MV-4-11 (cell line): ENCODE results near the gene CXCL14.

Source experiments
- DNase-seq: peaks from one replicate; lab custom pipeline; 2025; lab: John Stamatoyannopoulos, UW

CXCL14 gene

DNA sequence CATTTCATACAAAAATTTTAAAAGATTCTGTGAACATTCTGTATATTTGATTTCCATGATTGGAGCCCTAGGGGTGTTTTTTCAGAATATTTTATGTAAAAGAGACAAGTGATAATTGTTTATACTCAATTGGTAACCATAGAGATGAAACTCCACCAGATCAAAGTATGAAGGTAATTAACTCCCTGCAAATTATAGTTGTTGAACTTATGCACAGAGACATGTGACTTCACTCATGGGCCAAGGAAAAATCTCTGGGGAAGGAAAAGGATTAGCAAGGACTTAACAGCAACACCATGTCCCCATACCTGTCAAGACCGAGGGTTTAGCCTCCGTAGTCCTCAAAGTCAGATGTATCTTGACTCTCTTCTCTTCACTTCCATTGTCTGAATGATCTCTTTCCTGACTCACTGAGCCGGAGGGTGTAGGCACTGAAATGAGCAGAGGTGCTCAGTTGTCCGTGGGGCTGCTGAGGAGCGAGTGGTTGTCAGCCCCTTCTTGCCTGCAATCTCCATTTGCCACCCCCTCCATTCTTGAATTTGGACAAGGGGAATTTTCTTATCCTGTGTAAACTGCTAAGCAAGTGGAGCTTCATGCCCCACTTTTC lies 17.5 kb upstream of the CXCL14 start:
- no peak for DNase-seq

DNA sequence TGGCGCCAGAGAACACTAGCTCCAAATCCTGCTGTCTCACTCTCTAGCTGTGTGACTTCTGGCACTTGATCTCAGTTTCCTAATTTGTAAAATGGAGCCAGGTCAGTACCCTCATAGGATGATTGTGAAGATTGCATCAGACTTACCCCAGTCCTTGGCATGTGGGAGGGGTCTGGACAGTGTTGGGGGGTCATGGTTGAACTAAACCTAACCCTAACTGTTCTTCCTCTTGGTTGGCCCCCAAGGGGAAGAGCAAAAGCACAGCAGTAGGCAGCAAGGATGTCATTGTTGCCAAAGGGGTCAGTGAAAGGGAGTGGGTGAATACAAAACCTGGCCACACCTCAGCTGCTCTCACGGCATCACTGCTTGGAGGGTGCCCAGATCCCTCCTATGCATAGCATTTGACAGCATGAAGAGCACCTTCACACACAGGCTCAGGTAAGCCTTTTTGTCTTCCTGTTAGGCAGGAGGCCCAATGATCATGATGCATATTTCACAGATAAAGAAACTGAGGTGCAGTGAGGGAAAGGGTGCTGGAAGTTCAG lies 15.7 kb upstream of the CXCL14 start:
- DNase-seq: no peak

GRCh38 chr5:135593886-135594285 lies 15.1 kb upstream of the CXCL14 start:
- DNase-seq: no peak

- DNase-seq: no peak
These were observed 14.3 kb upstream of the CXCL14 start for GRCh38 chr5:135593141-135593540.

GRCh38 chr5:135592312-135593045 lies 13.7 kb upstream of the CXCL14 start:
- DNase-seq: no peak

GRCh38 chr5:135591277-135591676 lies 12.5 kb upstream of the CXCL14 start:
- DNase-seq: no peak

DNA sequence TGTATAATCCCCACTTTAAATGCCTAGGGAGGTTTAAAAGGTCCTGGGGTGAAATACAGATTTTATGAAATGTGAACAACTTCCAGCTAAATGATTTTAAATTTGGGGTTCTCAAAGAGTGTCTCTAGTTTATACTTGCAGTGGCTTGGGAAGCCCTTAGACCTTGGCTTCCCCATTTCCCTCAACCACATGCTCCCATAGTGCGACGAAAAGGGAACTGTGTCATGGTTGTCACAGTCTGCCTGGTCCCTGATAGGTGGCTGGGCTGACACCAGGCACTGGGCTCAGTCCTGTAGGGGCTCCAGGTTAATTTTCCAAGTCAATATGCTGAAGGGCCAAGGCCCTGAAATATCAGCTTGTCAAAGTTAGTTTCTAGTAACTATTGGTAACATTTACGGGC lies 10.4 kb upstream of the CXCL14 start:
- DNase-seq: peak; percentile 64

- DNase-seq: no peak
These were observed 9.2 kb upstream of the CXCL14 start for GRCh38 chr5:135587721-135588663.

- DNase-seq: no peak
These were observed 6.1 kb upstream of the CXCL14 start for GRCh38 chr5:135584918-135585317.

DNA sequence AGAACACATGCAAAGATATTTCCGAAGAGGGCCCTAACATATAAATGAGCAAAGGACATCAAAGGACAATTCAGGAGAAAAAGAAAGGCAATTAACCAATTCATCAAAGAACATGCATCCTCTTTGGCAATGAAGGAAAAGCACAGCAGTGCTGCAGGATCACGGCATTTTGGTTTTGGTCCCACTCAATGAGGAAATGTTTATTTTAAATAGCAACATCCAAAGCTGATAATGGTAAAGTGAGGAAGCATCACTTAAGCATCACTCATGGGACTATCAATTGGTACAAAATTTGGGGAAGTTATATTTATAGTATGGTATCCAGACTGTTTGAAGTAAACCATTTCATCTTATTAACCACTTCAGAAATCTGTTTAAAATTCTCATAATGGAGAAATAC lies 5.5 kb upstream of the CXCL14 start:
- no peak for DNase-seq

- DNase-seq: no peak
These were observed 3.4 kb upstream of the CXCL14 start for GRCh38 chr5:135582099-135582781.

DNA sequence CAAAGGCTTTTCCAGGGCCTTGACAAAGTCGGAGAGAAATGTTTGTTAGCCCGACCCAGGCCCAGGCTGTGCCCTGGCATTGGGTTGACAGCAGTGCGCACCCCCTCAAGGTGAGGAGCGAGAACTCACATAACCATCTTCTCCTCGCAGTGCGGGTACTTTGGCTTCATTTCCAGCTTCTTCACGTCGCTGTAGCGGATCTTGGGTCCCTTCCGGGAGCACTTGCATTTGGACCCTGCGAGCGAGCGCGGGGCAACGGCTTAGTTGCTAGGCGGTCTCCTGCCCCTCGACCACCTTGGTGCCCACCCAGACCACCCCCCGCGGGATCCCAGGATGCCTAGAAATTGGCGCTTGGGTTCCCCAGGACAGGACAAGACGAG lies 496 bp downstream of the CXCL14 start:
- no peak for DNase-seq

DNA sequence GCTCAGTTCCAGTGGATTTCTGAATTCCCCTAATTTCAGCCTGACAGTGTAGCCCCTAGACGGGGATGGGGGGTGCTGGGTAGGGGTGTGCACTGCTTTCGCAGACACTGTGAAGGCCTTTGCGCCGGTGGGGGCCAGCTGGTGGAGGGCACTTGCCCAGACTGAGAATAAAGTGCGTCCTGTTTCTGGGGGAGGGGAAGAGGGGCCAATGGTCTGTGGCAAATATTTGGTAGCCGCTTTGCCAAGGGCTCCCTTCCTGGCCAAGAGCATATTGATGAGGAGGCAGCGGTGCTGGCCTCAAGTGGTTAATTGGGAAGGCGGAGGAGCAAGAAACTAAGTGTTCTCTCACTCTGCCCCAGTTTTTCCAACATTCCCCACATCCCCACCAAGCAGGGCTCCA lies 1.4 kb downstream of the CXCL14 start:
- DNase-seq: no peak

GRCh38 chr5:135576075-135576599 lies 2.7 kb downstream of the CXCL14 start:
- no peak for DNase-seq

- no peak for DNase-seq
These were observed 4.3 kb downstream of the CXCL14 start for GRCh38 chr5:135574493-135574892.

GRCh38 chr5:135571902-135572301 lies 6.9 kb downstream of the CXCL14 start:
- DNase-seq: peak; percentile 84

- DNase-seq: peak; percentile 73
These were observed 7.7 kb downstream of the CXCL14 start for GRCh38 chr5:135571066-135571609.

DNA sequence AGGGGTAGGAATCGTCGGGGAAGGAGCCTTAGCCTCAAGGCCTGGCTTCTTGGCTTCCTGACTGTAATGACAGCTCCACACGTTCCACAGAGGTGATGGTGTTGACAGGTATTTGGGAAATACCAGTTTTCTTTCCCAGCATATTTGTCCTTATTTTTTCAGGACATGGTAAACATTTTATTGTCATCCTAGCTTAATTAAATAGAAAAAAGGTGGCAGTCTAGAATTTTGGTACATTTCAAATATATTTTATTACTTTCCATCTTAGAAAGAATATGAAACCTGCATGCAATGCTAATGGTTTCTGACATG lies 8.4 kb downstream of the CXCL14 start:
- DNase-seq: no peak

DNA sequence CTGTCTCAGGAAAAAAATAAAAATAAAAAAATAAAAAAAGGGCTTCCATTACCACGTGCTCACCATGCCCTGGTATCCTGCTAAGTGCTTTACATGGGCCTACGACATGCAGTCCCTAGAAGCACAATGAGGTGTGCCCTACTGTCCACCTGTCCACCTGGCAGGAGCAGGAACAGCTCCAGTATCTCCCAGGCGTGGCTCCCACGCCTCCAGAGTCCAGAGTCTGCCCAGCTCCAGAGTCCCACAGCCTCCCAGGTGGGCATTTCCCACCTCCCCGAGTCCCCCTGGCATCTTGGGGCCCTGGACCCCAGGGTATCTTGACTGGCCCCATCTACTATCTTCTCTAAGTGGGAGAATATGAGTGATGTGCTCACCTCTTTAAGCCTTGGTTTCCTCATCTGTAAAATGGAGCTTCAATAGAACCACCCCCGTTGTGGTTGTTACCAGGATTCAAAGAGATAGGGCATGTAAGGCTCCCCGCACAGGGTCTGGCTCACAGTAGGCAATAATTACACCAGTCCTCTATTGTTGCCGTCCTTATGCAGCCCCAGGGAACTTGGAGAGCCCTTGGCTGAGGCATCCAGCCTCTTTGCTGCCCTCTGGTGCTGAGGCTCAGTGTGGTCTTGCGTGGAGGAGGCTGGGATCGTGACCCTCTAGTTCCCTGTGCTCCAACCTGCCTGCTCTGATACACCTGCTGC lies 8.9 kb downstream of the CXCL14 start:
- peak; percentile 60 for DNase-seq

DNA sequence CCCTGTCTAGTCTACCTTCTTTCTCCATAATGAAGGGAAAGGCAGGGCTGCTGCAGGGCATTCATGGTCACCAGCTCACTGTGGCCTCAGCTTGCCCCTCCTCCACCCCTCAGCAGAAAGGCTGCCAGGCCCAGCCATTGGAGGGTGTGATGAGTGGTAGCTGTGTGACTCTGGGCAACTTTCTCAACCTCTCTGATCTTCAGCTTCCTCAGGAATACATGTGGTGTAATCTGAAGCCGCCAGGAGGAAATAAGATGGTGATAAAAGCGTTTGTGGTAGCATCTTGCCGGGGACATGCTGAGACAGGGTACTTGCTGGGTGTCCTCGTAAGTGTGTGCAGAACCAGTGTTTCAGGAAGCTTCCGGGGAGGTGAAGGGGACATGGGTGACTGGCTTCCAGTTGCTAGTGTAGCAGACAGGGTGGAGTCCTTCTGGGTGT lies 9.8 kb downstream of the CXCL14 start:
- peak; percentile 9 for DNase-seq

DNA sequence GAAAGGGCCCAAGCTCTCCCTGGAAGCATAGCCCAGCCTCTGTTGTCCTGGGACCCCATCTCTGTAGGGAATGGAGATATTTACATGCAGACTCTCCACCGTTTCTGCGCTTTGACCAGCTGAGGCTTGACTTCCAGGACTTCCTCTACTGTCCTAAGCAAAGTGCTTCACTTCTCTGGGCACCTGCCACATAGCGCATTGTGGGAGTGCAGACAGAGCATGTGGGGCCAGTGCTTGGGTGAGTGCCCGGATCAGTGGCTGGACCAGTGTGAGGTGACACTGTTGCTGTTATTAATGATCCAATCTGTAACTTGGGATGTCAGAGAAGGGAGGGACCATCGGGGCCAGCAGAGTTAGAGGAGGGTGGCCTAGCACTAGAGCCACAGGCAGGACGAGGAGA lies 10.5 kb downstream of the CXCL14 start:
- no peak for DNase-seq
